HG03066 (cell line): ENCODE data around the gene TBC1D14.

Experiments used
- ATAC-seq: cut with Tn5 transposase; IDR thresholded peaks from one replicate; pipeline ENCODE4 v1.9.1; 2021; ENCODE audit warnings: low read depth; ENCODE audit not compliant: unreplicated experiment

Gene TBC1D14

GRCh38 chr4:7016086-7016485 is 106.5 kb downstream of the TBC1D14 start:
- ATAC-seq: no peak

DNA sequence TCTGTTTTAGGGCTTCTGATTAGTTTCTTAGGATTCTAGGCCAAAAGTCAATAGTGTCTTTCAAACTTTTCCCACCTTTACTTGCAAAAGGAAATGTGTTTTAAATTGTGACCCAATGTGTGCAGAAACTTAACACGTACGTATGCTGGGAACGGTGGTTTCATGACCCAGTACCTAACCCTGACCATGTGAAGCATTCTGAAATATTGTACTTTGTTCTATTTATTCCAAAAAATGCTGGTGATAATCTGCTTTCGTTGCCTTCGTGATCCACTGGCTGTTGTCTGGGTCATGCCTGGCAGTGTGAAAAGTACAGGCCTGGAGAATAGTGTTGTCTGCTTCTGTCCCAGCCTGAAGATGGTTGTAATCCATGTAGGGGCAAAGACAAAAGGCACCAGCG is 106.9 kb downstream of the TBC1D14 start:
- no peak for ATAC-seq

- no peak for ATAC-seq
These were observed 107.9 kb downstream of the TBC1D14 start for GRCh38 chr4:7017446-7018048.

GRCh38 chr4:7018281-7018680 is 108.7 kb downstream of the TBC1D14 start:
- ATAC-seq: no peak

DNA sequence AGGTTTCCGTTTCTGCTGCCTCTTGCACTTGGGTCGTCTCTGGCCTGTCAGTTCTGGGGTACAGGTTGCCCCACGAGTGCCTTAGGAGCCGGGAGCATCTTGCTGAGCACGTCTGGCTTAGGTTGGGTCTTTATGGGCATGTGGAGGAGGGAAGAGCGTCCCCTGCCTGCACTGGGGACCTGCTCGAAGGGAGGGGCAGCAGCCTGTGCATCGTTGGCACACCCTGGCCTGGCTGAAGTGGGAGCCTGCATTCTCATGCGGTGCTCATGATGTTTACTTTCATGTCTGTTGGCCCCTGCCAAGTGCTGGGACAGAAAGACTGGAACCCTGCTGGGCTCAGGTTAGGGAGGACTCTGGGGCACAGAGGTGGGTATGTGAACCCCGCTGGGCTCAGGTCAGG is 109.7 kb downstream of the TBC1D14 start:
- ATAC-seq: no peak

DNA sequence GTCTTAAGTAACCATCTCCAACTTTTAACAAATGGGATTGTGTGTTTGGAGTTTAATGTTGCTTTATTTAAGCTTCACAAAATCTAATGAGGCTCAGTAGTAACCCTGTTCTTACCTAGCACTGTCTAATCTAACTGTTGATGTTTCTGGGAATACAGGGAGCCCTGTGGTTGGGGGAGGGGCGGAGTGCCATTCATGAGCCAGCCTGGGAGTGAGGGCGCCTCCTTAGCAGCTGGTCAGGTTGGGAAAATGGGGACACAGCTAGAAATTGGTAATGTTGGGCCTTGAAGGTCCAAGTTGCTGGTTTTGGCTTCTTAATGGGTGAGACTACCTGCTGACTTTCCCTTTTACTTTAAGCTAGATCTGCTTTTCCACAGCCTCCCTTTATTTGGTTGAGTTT is 110.7 kb downstream of the TBC1D14 start:
- no peak for ATAC-seq

- ATAC-seq: no peak
These were observed 111.2 kb downstream of the TBC1D14 start for GRCh38 chr4:7020856-7021255.

GRCh38 chr4:7021355-7021754 is 111.7 kb downstream of the TBC1D14 start:
- ATAC-seq: no peak

DNA sequence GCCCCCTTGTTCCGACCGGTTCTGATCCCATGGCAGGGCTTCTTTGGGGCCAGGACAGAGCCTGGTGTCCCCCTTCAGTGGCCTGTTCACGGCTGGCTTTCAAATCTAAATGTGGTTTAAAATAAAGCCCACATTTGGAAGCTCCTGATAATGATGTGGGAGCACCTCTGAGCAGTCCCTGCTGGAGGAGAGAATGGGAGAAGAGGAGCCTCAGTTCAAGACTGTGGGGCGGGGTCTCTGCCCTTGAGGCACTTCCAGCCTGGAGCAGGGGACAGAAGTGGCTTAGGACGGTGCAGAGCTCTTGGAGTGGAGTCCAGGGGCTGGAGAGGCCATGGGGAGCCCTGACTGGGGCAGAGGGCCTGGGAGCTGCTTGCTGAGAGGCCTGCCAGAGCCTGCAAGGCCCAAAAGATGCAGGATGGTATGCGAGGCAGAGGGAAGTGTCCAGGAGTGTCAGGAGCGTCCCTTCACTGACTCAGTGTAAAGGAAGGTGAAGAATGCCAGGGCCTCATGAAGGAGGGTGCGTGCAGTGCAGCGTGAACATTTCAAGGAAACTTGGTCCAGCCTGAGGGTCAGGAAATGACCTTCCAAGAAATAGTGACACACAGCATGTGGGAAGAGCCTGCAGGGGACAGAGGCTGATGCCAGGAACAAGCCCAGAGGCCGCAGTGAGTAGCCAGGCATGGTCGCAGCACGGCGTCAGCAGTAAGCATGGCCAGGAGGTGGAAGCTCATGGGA is 112.5 kb downstream of the TBC1D14 start:
- no peak for ATAC-seq

DNA sequence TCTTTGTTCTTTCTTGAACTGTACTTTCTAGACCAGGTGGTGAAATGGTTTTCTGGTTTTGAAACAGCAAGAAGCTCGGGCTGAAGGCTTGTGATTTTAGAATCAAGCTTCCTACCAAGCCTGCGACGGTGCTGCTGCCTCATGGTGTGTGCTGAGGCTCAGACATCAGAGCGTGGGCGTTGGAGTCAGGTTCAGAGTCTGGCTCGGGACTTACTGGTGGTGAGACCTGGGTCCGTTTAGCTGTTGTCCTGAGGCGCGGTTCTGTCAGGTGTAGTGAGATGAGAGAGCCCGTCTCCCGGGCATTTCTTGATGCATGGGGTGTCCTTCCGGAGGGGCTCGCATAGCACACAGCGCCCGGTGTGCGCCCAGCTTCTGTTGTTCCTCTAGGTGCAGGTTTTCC is 113.9 kb downstream of the TBC1D14 start:
- no peak for ATAC-seq

GRCh38 chr4:7023901-7024300 is 114.3 kb downstream of the TBC1D14 start:
- ATAC-seq: no peak

DNA sequence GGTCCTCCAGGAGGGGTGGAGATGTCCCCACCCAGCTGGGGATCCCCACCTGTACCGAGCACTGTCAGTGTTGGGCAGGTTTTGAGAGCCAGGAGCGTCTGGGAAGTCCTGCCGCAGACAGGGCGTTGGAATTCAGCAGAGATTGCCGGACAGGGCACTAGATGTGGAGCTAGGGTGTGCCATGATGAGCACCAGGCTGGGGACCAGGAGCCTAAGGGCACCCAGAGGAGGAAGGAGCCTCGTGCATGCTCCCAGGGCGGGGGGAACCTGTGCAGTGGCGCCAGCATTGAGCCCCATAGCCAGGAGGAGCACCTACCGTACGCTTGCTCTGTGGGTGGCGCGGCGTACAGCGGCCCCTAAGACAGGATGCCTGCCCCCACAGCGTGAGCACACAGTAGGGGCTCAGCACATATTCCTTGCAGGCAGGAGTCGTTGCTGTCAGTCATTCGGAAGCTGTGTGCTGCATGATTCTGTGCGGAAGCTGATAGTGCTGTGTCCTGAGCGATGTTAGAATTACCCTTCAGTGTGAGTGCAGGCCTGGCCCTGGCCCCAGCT is 114.8 kb downstream of the TBC1D14 start:
- ATAC-seq: no peak

DNA sequence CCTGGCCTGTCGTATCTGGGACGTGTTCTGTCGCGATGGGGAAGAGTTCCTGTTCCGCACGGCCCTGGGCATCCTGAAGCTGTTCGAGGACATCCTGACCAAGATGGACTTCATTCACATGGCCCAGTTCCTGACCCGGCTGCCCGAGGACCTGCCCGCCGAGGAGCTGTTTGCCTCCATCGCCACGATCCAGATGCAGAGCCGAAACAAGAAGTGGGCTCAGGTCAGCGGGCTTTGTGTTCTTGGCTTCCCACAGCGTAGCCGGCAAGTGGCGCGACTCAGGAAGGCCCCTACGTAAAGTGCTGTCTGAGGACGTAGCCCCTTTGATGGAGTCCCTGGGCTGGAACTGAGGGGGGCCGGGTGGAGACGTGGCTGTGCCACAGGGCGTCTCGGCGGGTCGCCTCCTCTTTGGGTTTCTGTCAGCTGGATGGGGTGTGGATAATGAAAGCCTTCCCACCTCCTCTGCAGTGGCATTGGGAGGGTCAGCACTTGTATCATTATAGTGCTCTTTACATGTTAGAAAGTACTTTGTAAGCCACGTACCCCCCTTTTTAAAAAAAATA is 115.5 kb downstream of the TBC1D14 start:
- ATAC-seq: no peak

- ATAC-seq: no peak
These were observed 116.5 kb downstream of the TBC1D14 start for GRCh38 chr4:7026107-7026506.

GRCh38 chr4:7027284-7027683 is 117.7 kb downstream of the TBC1D14 start:
- no peak for ATAC-seq

DNA sequence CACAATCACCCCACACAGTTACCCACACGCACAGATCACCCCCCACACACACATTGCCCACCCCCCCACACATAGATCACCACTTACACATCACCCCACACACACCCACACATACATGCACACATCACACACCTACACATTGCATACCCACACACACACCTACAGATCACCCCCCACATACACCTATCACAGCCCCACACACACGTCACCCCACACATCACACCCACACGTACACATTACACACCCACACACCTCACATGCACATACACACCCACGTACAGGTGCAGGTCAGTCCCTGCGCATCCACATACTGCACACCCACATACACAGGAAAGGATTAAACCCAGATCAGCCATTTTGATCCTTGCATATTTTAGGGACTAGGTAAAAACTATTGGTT is 118.3 kb downstream of the TBC1D14 start:
- no peak for ATAC-seq

GRCh38 chr4:7029212-7029611 is 119.6 kb downstream of the TBC1D14 start:
- no peak for ATAC-seq

GRCh38 chr4:7029921-7030320 is 120.3 kb downstream of the TBC1D14 start:
- no peak for ATAC-seq

DNA sequence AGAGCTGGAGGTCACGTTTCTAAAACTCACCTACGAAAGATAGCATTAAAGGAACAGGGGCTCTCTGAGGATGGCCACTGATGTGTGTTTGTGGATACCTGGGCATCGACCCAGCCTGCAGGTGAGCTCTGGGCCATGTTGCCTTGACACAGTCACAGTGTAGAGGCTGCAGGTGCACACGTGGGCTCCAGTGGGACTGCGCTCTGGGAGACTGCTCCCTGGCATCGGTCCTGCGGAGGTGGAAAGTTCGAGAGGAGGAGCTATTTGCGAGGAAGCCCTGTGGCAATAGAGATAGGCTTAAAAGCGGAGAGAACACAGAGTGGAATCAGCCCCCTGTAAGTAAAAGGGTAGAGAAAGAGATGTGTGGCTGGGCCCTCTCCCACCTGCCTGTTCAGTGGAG is 121.2 kb downstream of the TBC1D14 start:
- no peak for ATAC-seq

GRCh38 chr4:7031558-7032449 is 122.2 kb downstream of the TBC1D14 start:
- no peak for ATAC-seq

DNA sequence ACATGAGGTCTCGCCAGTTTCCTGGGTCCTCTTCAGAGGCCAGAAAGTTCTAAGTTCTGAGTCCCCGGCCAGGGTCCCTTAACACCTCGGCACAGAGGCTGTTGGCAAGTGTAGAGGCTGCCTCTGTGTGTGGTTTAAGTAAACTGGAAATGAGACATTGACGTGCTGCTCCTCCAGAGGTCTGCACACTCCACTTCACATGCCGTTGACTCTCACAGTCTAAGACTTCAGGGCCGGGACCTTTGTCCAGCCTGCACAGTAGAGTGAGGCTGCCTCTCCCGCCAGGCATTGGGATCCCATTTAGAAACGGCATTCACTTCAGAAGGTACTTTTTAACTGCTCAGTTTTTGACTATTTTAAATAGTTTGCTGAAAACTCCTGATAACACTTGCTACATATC is 123.0 kb downstream of the TBC1D14 start:
- ATAC-seq: no peak
